A673 (cell line): Measurements from ENCODE around the gene MICB.

ENCODE experiments used
- EZH2 ChIP-seq: fragments of 200-600 bp; sonication (generic); IDR thresholded peaks from 2 replicates; pipeline ENCODE4 v1.6.1; 2017; ENCODE audit warnings: borderline replicate concordance, low read depth, mild to moderate bottlenecking, mixed read lengths, antibody characterized with exemption, low read length; ENCODE audit not compliant: poor library complexity, severe bottlenecking
- TF ChIP-seq, protein P1 (sequence below): fragments of 300-800, 200-600 bp; sonication (generic); conservative IDR thresholded peaks from 2 replicates; pipeline ENCODE4 v1.5.1; 2017; ENCODE audit warnings: low read depth, mild to moderate bottlenecking, antibody characterized with exemption, low read length, moderate library complexity, mixed read lengths

DNA sequence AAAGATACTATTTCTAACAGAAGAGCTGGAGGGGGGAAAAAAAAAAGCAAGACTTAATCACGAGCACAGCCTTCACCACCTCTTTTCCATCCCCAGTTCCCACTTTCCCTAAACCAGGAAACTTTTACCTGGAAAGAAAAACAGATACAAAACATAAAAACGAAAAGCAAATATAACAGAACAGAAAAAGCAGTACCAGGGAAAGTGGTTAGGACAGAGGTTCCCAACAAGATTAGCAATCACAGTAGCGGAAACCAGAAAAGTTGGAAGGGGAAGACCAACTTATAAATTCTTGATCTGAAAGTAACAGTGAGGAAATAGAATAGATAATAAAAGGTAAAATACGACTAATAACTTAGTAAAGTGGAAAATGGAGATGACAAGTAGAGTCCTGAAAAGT is 42.7 kb downstream of the MICB start:
- TF ChIP-seq, protein P1, sequence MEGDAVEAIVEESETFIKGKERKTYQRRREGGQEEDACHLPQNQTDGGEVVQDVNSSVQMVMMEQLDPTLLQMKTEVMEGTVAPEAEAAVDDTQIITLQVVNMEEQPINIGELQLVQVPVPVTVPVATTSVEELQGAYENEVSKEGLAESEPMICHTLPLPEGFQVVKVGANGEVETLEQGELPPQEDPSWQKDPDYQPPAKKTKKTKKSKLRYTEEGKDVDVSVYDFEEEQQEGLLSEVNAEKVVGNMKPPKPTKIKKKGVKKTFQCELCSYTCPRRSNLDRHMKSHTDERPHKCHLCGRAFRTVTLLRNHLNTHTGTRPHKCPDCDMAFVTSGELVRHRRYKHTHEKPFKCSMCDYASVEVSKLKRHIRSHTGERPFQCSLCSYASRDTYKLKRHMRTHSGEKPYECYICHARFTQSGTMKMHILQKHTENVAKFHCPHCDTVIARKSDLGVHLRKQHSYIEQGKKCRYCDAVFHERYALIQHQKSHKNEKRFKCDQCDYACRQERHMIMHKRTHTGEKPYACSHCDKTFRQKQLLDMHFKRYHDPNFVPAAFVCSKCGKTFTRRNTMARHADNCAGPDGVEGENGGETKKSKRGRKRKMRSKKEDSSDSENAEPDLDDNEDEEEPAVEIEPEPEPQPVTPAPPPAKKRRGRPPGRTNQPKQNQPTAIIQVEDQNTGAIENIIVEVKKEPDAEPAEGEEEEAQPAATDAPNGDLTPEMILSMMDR: no peak
- no peak for TF ChIP-seq EZH2
